Right forelimb (tissue), 1 donor: ENCODE data around the gene IL17RD.

Experiments used
- DNase-seq: peaks from one replicate; pipeline ENCODE4 v3.0.0-alpha.2; 2018

The IL17RD gene

GRCh38 chr3:57164657-57165573, at the start of gene IL17RD:
IL17RD (minus strand) TSS chr3:57165353; CDS start chr3:57165286, 67 bp downstream.
- peak; percentile 92 for DNase-seq

GRCh38 chr3:57206423-57206822, 41.3 kb upstream of the IL17RD start:
- DNase-seq = no peak

DNA sequence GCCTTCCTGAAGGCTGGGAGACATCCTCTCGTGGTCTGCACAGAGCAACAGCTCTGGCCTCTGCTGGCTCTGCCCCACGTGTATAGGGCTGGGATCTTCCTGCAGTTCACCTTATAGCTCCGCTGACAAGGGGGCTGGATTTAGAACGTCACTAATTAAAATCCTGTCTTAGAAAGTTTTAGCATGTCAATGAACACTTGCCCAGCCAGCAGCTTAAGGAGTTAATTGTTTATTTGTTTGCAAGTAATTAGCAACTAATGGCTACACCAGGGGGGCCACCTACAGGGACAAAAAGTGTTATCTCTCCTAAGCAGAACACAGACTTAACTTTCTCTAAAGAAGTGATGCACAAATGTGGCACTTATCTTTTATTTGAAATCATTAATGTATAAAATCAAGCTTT, 34.7 kb upstream of the IL17RD start, which contains the start of gene HESX1:
Gene HESX1, minus strand, starts transcription at position 84 of the 403 bp plus-strand sequence. Its CDS starts 60 bp downstream, at position 24.
- no peak for DNase-seq

GRCh38 chr3:57194641-57195040, 29.5 kb upstream of the IL17RD start:
- DNase-seq = no peak

DNA sequence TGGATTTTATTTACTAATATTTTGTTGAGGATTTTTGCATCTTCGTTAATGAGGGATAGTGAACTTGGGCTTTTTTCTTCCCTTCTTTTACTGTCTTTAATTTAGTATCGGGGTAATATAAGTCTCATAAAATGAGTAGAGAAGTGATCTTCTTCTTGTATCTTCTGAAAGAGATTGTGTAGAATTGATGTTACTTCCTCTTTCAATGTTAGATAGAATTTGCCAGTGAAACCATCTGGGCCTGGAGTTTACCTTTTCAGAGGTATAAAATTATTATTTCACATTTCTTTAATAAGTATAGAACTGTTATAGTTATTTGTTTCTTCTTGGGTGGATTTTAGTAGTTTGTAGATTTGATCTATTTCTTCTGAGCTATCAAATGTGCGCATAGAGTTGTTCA, 26.9 kb upstream of the IL17RD start:
- no peak for DNase-seq

DNA sequence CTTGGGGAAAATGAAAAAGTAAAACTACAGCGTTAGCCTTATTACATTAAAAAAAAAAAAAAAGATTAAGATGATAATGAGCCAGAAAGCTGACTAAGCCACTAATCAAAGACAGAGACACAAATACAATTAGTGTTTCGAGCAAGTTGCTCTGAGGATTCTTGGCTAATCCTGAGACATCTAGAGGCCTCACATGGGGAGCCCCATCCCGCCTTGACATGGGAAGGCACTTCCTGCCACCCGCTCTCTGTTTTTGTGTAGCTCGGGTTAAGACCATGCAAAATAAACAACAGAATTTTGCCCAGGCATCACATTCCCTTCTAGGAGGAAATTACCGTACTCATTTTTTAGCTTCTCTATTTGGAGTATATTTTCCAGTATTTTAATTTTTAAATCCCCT, 19.4 kb upstream of the IL17RD start:
- no peak for DNase-seq

GRCh38 chr3:57179580-57180410, 14.6 kb upstream of the IL17RD start:
- DNase-seq = no peak

DNA sequence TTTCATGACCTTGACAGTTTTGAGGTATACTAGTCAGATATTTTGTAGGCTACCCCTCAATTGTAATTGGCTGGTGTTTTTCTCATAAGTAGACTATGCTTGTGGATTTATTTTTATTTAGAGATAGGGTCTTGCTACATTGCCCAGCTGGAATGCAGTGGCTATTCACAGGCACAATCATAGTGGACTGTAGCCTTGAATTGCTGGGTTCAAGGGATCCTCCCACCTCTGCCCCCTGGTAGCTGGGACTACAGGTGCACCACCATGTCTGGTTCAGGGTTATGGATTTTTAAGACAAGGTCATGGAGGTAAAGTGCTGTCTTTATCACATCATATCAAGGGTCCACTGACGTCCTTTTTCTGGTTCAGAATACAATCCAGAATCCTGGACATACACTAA, 10.9 kb upstream of the IL17RD start:
- no peak for DNase-seq

- no peak for DNase-seq
Observed at GRCh38 chr3:57173687-57174086, 8.5 kb upstream of the IL17RD start.

DNA sequence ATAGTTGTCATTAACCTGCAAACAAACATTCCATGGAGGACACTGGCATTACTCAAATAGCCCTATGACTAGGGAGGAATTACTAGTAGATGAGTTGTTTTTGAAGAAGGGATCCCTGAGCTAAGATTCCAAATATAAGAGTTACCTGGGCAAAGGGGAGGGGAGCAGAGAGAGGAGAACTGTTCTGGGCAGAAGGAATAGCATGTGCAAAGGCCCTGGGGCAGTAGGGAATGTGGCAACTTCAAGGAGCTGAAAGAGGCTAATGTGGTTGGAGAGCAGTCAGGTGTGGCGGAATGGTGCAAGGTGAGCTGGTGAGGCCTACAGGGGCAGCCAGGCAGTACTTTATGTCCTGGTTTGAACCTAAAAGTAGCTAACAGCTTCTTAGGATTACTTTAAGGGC, 5.8 kb upstream of the IL17RD start:
- no peak for DNase-seq

DNA sequence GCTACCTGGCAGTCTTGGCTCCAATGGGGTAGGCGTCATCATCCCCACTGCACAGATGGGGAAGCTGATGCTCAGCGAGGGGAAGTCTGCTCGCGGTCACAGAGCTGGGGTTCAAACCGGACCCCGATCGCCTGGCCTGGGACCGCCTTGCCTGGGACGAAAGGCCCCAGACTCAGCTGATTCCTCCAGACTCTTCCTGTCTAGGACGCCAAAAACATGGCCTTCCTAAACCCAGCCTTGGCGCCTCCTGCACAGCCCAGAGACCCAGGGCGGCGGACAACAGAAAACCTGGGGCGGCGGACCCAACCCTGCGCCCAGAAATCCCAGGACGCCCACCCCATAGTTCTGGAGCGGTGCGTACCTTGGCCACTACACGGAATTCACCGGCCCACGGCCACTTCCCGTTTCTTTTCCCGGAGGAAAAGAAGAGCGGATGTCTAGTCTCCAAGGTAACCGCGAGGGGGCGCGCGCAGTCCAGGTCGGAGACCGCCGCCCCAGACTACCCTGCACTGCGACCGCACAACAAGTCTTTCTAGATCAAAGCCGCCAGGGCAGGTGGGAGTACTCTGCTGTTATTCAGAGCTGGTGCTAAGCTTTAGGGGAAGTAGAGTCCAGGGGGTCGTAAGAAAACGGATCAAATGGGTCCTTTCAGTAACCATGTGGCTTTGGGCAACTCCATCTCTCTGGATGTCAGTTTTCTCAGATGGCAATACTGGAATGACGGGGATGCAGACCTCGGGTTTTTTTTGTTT, 4.9 kb upstream of the IL17RD start:
- peak; percentile 89 for DNase-seq

DNA sequence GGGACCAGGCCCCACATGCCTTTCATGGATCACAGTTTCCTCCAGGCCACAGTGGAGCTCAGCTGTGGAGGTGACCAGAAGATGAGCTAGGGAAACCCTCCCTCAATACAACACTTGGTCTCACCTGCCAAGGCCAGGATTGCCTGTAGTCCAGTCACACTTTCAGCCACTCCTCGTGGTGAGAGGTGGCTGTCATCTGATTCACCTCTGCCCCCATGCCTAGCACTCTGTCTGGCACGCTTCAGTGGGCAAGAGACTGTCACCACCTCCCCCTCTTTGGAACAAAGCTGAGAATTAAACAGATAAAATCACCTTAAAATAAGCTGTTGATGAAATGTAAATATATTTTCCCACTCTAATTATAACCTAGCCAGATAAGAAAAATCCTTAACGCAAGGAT, 4.0 kb upstream of the IL17RD start:
- DNase-seq = no peak

- no peak for DNase-seq
Observed at GRCh38 chr3:57168151-57168550, 3.0 kb upstream of the IL17RD start.

DNA sequence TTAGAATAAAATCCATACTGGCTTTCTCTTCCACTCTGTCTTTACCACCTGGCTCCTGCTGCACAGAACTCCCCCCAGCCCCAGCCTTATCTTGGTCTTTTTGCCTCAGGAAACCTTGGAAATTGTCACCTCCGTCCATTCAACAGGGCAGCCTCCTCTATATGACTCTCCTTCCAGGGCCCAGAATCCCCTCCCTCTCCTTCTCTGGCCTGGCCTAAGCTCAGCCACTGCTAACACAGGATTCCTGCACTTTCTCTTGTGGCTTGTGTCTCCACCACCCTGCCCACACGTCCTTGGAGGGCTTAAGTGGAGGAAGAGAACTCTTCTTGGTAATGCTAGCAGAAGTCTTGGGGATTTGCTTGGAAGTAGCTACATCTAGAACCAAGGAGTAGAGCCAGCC, 1.5 kb upstream of the IL17RD start:
- DNase-seq = no peak

DNA sequence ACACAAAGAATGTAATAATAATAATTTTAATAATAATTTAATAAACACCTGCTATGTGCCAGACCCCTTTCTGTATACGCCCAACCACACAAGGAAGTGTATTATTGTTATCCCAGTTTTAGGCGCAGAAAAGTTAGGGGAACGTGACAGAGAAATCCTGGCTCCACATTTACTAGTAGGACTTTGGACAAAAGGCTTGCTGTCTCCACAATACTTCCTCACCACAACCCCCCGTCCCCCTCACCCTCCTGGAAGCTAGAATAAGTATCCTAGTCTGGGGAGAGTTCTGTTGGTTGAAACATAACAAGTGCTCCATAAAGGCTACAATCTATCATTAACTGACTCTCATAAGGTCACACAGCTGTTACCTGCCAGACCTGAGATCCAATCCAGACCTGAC, 488 bp upstream of the IL17RD start:
- DNase-seq = no peak

DNA sequence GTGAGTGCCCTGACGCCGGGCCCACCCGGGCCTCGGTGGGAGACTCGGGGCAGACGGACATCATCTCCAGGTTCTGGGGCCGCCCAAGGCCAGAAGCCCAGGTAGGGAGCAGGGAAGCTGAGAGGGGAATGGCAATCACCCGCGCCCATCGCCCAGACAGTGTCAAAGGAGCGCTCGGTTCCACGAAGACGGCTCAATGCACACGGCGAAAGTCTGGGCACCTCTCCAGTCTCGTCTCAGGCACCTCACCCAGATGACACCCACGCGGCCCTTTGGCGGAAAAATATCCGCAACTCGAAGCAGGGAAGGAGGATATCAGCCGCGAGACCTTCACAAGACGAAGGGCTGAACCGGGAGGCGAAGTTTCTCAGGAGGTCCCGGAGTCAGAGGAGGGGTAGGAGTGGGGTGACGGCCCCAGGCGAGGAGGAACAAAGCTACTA, 916 bp downstream of the IL17RD start:
- peak; percentile 65 for DNase-seq

DNA sequence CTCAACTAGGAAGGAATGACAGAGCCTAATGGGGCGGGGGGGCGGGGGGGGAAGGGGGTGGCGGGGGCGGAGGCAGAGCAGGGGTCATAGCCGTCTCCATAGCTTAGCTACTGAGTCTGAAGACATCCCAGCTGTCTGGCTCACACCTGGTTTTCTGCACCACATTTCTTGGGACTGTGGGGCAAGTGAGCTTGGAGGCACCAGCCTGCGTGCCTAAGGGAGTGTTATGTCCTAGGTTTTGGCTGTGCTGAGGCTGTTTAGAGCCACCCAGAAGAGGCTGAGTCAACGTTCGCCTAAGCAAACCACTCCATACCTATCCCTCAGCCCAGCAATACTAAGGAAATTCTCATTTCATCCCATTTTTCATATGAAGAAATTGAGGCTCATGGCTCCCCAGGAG, 1.4 kb downstream of the IL17RD start:
- DNase-seq = no peak

DNA sequence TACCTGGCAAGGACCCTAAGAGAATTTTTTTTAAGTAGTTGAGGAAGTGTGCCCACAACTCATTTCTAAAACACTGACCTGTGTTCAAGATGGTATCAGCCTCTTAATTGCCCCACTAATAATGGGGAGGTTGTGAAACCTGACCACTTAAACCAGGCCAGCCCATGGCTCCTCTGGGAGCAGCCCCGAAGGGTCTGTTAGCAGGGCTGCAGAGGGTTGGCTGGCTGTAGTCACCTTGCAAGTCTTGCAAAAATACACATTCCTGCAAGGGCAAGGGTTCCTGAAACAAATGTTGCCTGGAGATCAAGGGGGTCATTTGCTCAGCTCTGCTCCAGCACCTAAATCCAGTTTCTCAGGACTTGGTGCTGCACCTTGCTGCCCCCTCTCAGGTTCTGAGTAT, 3.2 kb downstream of the IL17RD start:
- no peak for DNase-seq

- no peak for DNase-seq
Observed at GRCh38 chr3:57160765-57161538, 4.2 kb downstream of the IL17RD start.

DNA sequence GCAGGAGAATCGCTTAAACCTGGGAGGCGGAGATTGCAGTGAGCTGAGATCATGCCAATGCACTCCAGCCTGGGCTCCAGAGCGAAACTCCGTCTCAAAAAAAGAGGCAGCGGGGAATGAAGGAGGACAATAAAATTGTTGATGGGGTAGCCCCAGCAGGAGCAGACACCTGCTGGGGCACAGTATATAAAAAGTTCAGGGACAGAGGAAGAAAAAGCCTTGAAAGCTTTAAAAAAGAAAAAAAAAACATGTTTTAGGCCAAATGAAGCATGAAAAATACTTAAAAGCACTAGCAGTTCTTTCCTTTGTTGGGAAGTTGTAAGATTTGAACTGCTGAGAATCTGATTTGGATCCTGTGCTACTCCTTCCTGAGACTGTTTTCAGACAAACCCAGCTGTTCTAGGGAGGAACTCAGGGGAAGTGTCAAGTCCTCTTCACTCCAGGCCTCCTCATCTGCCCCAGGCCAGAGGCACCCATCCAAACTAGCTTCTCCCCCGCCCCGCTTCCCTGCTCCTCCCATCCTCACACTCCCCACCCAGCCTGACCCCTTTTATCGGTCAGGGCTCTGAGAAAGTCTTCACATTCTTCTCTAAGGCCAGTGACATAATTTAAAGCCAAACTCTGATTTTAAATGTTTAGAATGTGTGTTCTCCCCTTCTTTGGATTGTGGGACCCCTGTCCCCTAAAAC, 4.9 kb downstream of the IL17RD start:
- peak; percentile 77 for DNase-seq
